Dedifferentiated amniotic fluid mesenchymal stem cell (primary cell): Measurements from ENCODE around the gene NDUFS4.
"Not testable (repeated sequence)": the region's sequence is repeated elsewhere in the genome, so short reads cannot be mapped to it uniquely, and the experiment has no call there.

ENCODE experiments used
- DNase-seq: peaks from one replicate; pipeline ENCODE4 v3.0.0-alpha.2; 2016; ENCODE audit errors: extremely low spot score

Gene NDUFS4

DNA sequence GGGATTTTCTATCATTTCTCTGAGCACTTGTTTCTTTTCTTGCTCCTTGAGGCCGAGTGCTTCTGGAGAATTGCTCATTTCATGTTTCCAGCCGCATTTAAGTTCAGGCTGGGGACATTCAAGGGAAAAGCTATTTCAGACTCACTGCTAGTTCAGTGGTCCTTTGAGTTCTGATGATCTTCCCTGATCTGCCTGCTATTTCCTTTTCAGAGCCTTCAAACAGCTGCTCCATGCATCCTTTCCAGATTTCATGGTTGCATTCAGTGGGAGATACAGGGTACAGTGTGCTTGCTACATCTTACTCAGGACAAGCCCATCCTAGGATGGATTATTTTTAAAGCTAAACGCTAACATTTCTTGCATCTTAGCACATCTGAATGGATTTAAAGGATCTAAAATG, 14.7 kb downstream of the NDUFS4 start:
- no peak for DNase-seq

GRCh38 chr5:53575831-53576230, 15.4 kb downstream of the NDUFS4 start:
- no peak for DNase-seq

DNA sequence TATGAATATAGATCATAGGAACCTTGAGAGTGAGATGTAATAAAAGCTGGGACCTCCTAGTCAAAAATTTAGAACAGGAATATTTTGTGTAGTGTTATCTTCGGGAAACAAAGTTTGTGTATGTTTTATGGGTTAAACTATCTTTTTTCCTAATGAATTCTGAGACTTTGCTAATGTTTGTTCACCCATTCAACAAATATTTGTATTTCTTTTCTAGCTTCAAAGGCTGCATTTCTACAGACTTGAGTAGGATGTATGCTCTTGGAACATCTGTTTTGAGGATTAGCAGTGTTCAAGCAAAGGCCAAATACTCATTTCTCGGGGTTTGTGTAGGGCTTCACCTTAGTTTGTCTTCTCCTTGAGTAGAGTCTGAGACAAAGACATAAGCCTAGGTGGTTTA, 16.2 kb downstream of the NDUFS4 start:
- DNase-seq: no peak

DNA sequence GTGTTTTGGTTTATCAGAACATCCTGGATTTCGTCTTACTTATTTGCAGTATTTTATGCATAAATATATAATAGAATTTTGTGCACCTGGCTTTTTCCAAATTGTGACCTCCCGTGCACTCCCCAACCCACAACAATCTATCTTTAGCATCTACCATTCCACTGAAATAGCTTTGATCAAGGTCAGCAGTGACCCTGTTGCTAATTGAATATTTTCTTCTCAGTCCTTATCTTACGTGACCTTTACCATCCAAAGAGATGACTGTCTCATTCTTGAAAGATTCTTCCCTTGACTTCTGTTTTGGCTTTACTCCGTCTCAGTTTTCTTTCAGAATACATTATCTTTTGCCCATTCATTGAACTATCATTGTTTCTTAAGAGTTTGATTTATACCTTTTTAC, 18.4 kb downstream of the NDUFS4 start:
- no peak for DNase-seq

GRCh38 chr5:53580547-53580946, 20.1 kb downstream of the NDUFS4 start:
- no peak for DNase-seq

DNA sequence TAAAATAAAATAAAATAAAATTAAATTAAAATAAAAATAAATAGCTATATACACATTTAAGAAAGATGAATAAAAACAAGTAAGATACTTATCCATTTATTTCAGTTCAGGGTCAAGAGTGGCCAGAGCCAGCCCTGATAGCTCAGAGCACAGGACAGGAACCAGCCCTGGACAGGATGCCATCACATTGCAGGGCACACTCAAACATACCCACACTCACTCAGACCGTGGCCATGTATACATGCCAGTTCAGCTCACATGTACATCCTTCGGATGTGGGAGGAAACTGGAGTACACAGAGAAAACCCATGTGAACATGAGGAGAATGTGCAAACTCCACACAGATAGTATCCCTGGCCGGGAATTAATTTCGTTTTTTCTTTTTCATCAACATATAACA, 21.8 kb downstream of the NDUFS4 start:
- no peak for DNase-seq

DNA sequence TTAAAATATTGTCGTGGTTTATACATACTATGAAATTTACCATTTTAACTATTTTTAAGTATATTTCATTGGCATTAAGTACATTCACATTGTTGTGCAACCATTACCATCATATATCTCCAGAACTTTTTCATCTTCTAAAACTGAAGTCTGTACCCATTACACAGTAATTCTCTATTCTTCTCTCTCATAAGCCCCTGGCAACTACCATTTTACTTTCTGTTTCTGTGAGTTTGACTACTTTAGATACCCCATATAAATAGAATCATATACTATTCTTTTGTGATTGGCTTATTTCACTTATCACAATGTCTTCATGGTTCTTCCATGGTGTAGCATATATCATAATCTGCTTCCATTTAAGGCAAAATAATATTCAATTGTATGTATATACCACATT, 30.3 kb downstream of the NDUFS4 start:
- no peak for DNase-seq

- DNase-seq: no peak
Measured at GRCh38 chr5:53594419-53594818, 34.0 kb downstream of the NDUFS4 start.

DNA sequence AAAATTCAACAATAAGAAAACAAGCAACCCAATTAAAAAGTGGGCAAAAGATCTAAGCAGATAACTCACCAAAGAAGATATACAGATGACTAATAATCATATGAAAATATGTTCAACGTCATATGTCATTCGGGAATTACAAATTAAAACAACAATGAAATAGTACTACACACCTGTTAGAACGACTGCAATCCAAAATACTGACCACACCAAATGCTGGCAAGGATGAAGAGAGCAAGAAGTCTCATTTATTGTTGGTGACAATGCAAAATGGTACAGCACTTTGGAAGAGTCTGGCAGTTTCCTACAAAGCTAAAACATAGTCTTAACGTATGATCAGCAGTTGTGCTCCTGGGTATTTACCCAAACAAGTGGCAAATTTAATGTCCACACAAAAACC, 37.5 kb downstream of the NDUFS4 start:
- DNase-seq: no peak

DNA sequence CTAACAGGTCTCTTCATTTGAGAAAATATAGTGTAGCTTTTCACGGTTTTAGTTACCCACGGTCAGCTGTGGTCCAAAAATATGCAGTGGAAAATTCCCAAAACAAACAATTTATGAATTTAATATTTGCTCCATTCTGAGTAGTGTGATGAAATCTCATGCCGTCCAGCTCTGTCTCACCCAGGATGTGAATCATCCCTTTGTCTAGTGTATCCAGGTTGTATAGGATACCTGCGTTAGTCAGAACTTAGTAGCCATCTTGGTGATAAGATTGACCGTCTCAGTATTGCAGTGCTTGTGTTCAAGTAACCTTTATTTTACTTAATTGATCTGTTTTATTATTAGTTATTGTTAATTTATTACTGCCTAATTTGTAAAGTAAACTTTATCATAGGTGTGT, 41.1 kb downstream of the NDUFS4 start:
- no peak for DNase-seq

- no peak for DNase-seq
Measured at GRCh38 chr5:53603009-53603687, 42.7 kb downstream of the NDUFS4 start.

DNA sequence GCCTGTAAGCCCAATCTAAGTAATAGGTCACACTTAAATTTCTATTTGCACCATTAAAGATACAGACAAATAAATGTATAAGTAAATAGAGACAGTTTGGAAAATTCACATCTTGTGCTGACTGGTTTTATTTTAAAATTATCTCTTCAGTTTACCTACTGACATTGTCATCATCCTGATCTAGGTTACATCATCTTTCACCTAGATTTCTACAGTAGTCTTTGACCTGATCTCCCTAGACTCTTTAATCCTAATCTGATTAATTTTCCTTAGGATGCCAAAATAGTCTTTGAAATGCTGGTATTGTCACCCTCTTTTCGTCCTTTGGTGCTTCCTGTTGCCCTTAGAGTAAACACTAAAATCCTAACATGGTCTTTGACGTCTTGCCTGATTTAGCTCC, 43.9 kb downstream of the NDUFS4 start:
- DNase-seq: no peak

DNA sequence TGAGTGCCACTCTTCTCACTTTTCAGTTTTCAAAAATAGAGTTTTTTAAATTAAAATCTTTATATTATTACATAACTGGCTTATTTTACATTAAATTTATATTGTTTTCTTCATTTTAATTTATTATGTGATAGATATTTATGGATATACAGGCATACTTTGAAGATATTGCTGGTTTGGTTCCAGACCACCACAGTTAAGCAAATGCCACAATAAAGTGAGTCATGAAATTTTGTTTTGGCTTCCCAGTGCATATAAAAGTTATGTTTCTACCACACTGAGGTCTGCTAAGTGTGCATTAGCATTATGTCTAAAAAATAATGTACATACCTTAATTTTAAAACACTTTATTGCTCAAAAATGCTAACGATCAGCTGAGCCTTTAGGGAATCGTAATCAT, 47.4 kb downstream of the NDUFS4 start:
- no peak for DNase-seq

- not testable (repeated sequence) for DNase-seq
Measured at GRCh38 chr5:53608897-53609296, 48.5 kb downstream of the NDUFS4 start.

- DNase-seq: no peak
Measured at GRCh38 chr5:53613061-53613460, 52.6 kb downstream of the NDUFS4 start.

GRCh38 chr5:53613536-53613935, 53.1 kb downstream of the NDUFS4 start:
- DNase-seq: no peak

DNA sequence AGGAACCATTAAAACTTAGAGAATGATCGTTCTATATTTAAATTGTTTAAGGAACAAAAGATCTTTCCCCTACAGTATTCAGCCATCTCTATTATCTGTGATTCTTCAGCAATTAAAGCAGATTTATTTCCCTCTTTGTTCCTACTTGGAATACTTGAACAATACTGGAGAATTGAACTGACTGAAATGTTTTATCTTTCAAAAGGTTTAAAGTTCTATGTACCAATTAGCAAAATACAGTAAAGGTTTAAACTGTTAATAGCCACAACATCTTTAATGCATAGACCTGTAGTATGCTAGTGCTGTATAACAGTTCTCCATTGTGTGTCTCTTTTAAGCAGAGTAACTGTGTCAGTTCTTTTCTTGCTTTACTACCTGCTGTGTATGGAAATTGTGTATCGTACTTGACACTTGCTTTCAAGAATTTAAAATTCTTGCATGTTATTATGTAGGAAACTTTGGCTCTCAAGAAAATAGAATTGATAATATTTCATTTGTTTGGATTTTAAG, 54.0 kb downstream of the NDUFS4 start:
- DNase-seq: no peak

GRCh38 chr5:53616939-53617549, 56.6 kb downstream of the NDUFS4 start:
- no peak for DNase-seq

DNA sequence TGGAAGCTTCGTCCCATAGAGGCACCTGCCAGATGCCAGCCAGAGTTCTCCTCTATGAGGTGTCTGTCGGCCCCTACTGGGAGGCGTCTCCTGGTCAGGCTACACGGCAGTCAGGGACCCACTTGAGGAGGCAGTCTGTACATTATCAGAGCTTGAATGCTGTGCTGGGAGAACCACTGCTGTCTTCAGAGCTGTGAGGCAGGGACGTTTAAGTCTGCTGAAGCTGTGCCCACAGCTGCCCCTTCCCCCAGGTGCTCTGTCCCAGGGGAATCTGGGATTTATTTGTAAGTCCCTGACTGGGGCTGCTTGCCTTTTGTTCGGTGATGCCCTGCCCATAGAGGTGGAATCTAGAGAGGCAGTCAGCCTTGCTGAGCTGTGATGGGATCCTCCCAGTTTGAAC, 70.8 kb downstream of the NDUFS4 start:
- no peak for DNase-seq

- no peak for DNase-seq
Measured at GRCh38 chr5:53642061-53642460, 81.6 kb downstream of the NDUFS4 start.

GRCh38 chr5:53643445-53643844, 83.0 kb downstream of the NDUFS4 start:
- DNase-seq: no peak

GRCh38 chr5:53645078-53645477, 84.6 kb downstream of the NDUFS4 start:
- DNase-seq: no peak

DNA sequence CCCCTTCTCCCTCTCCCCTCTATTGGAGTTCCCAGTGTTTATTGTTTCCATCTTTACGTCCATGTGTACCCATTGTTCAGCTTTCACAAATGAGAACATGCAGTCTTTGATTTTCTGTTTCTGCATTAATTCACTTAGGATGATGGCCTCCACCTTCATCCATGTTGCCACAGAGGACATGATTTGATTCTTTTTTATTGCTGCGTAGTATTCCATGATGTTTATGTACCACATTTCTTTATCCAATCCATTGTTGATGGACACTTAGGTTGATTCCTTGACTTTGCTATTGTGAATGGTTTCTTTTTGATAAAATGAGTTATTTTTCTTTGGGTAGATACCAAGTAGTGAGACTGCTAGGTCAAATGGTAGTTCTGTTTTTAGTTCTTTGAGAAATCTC, 88.9 kb downstream of the NDUFS4 start:
- no peak for DNase-seq

GRCh38 chr5:53660573-53660972, 100.1 kb downstream of the NDUFS4 start:
- DNase-seq: not testable (repeated sequence)
